WERI-Rb-1 (cell line): ENCODE results near the gene BHLHE40.
"Not testable (repeated sequence)": the region's sequence is repeated elsewhere in the genome, so short reads cannot be mapped to it uniquely, and the experiment has no call there.

Experiments
- DNase-seq: peaks from one replicate; pipeline ENCODE4 v3.0.0-alpha.2; 2020
- H3K27ac ChIP-seq: fragments of 250-450 bp; sonication (Bioruptor Pico); 2 replicates; pipeline ENCODE4 v1.5.1; 2020; ENCODE audit warnings: mild to moderate bottlenecking, moderate library complexity
- H3K27me3 ChIP-seq: fragments of 250-450 bp; sonication (Bioruptor Pico); 2 replicates; pipeline ENCODE4 v1.5.1; 2021; ENCODE audit warnings: mild to moderate bottlenecking, low read depth, moderate library complexity; ENCODE audit not compliant: insufficient read depth, severe bottlenecking
- H3K36me3 ChIP-seq: fragments of 250-450 bp; sonication (Bioruptor Pico); 2 replicates; pipeline ENCODE4 v1.5.1; 2020; ENCODE audit warnings: mild to moderate bottlenecking, moderate library complexity
- H3K4me3 ChIP-seq: 2 replicates; pipeline ENCODE4 v1.5.1; 2011; ENCODE audit warnings: low read depth, mild to moderate bottlenecking, control low read depth, low read length
- H3K9me3 ChIP-seq: fragments of 250-450 bp; sonication (Bioruptor Pico); 2 replicates; pipeline ENCODE4 v1.5.1; 2021; ENCODE audit warnings: mild to moderate bottlenecking, moderate library complexity; ENCODE audit not compliant: severe bottlenecking
- CTCF ChIP-seq: IDR thresholded peaks from 2 replicates; pipeline ENCODE4 v1.5.1; 2011; ENCODE audit warnings: low read depth, mild to moderate bottlenecking, control low read depth, inconsistent platforms, low read length

The BHLHE40 gene

GRCh38 chr3:4963669-4964570, 15.3 kb upstream of the BHLHE40 start:
- H3K4me3 ChIP-seq = no peak overlapping the region
- no peak for TF ChIP-seq CTCF
- no peak for DNase-seq
- H3K27ac ChIP-seq = no peak overlapping the region
- no peaks in the 10 kb centered on the region for H3K27me3 ChIP-seq
- H3K9me3 ChIP-seq = no peaks in the 10 kb centered on the region
- H3K36me3 ChIP-seq = no peaks in the 10 kb centered on the region

- H3K36me3 ChIP-seq, H3K4me3 ChIP-seq, H3K9me3 ChIP-seq, H3K27ac ChIP-seq, H3K27me3 ChIP-seq, DNase-seq: not testable (repeated sequence)
These were observed 13.2 kb upstream of the BHLHE40 start for GRCh38 chr3:4966006-4966405.

- H3K9me3 ChIP-seq, H3K27me3 ChIP-seq, H3K27ac ChIP-seq, H3K36me3 ChIP-seq, H3K4me3 ChIP-seq, DNase-seq: not testable (repeated sequence)
These were observed 11.6 kb upstream of the BHLHE40 start for GRCh38 chr3:4967683-4968082.

GRCh38 chr3:4971437-4971836, 7.8 kb upstream of the BHLHE40 start:
- H3K9me3 ChIP-seq, H3K27me3 ChIP-seq, H3K27ac ChIP-seq, DNase-seq, H3K36me3 ChIP-seq, H3K4me3 ChIP-seq: not testable (repeated sequence)

- Histone ChIP-seq H3K9me3 (no peaks in the 10 kb centered on the region), H3K4me3 (no peak overlapping the region), H3K27ac (no peak overlapping the region), H3K36me3 (no peaks in the 10 kb centered on the region), H3K27me3 (no peaks in the 10 kb centered on the region)
- DNase-seq = no peak
- TF ChIP-seq CTCF = no peak
These were observed 7.4 kb upstream of the BHLHE40 start for GRCh38 chr3:4971838-4972237.

GRCh38 chr3:4972652-4973643, 6.3 kb upstream of the BHLHE40 start:
- H3K27me3 ChIP-seq = no peaks in the 10 kb centered on the region
- H3K27ac ChIP-seq = no peak overlapping the region
- no peak for TF ChIP-seq CTCF
- H3K36me3 ChIP-seq = no peaks in the 10 kb centered on the region
- H3K9me3 ChIP-seq = no peaks in the 10 kb centered on the region
- no peak overlapping the region for H3K4me3 ChIP-seq
- no peak for DNase-seq

GRCh38 chr3:4974154-4974553, 5.1 kb upstream of the BHLHE40 start:
- Histone ChIP-seq H3K27me3 (no peaks in the 10 kb centered on the region), H3K4me3 (no peak overlapping the region), H3K36me3 (no peaks in the 10 kb centered on the region), H3K27ac (no peak overlapping the region), H3K9me3 (no peaks in the 10 kb centered on the region)
- no peak for DNase-seq
- TF ChIP-seq CTCF = no peak
